Upper lobe of right lung (tissue), 1 donor: Measurements from ENCODE around the gene GPR119. TPM values are rescaled to one million over a fixed set of nuclear protein-coding genes. Genes with fewer than 3 reads are reported as not detected.
"Not testable (repeated sequence)": the region's sequence is repeated elsewhere in the genome, so short reads cannot be mapped to it uniquely, and the experiment has no call there.

Experiments used
- ATAC-seq: fragments of 200-7000 bp; cut with Tn5 transposase; one replicate; pipeline ENCODE4 v1.9.1; 2020; ENCODE audit warnings: mild to moderate bottlenecking, moderate library complexity
- DNase-seq: peaks from one replicate; pipeline ENCODE4 v3.0.0-alpha.2; 2020
- H3K27ac ChIP-seq: fragments of 200-600 bp; one replicate; pipeline ENCODE4 v1.8.0; 2022
- H3K27me3 ChIP-seq: fragments of 200-600 bp; one replicate; pipeline ENCODE4 v1.8.0; 2022; ENCODE audit warnings: mild to moderate bottlenecking
- H3K36me3 ChIP-seq: fragments of 200-600 bp; one replicate; pipeline ENCODE4 v1.8.0; 2022
- H3K4me1 ChIP-seq: fragments of 200-600 bp; one replicate; pipeline ENCODE4 v1.8.0; 2022
- H3K4me3 ChIP-seq: fragments of 200-600 bp; one replicate; pipeline ENCODE4 v1.8.0; 2022; ENCODE audit warnings: mild to moderate bottlenecking
- H3K9me3 ChIP-seq: fragments of 200-600 bp; one replicate; pipeline ENCODE4 v1.8.0; 2022
- CTCF ChIP-seq: fragments of 200-600 bp; IDR thresholded peaks from one replicate; pipeline ENCODE4 v1.8.0; 2022; ENCODE audit warnings: antibody characterized with exemption
- intact Hi-C: fragments of 100-400 bp; cut with DNase I; formaldehyde crosslinking; loops from one replicate; pipeline ENCODE4 v1.11.0; 2022
- long read RNA-seq: library from polyadenylated mRNA; unstranded; transcript quantifications from one replicate; pipeline ENCODE4 v2.0.0, GENCODE V29; 2021
- total RNA-seq: library from RNA; stranded (reverse); fragmentation: NEBNext Ultra II Directional; extraction: Animal tissue kit (Norgen Biotek cat#: 25700); gene quantifications from one replicate; pipeline ENCODE4 v1.2.1, GENCODE V29; 2021
- donor health status: DM: no; HTN: yes; CAD: no; lungs with severe emphysema.

Gene GPR119
- not detected for total RNA-seq
- long read RNA-seq: 0 reads

DNA sequence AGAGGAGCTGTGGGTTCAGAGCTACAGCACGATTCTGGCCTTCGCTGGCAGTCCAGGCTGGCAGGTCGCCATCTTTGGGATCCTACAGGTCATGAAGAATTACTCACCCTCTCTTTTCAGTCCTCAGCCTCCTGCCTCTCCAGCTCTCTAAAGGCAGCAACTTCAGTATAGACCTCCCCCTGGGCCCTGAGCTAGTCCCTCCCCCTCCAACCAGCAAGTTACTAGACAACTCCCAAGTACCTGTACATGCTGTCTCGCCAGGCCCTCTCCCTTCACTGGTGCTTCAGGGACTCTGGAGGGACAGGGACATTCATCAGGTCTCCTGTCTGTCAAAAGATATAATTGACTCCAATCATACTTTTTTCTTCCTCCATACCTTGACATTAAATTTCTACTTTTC is at the start of gene GPR119:
Gene GPR119, minus strand, starts transcription at position 155 of the 400 bp plus-strand sequence. CDS start 227 bp downstream, outside the sequence.
- TF ChIP-seq CTCF: no peak
- ATAC-seq (no peak), DNase-seq (no peak)
- no peaks in the 10 kb centered on the region for H3K36me3 ChIP-seq
- H3K4me3 ChIP-seq: no peak within 1 kb of the TSS
- no peaks in the 10 kb centered on the region for H3K27me3 ChIP-seq
- H3K27ac ChIP-seq: no peak within 1 kb of the TSS
- H3K9me3 ChIP-seq: no peaks in the 10 kb centered on the region
- H3K4me1 ChIP-seq: no peaks in the 10 kb centered on the region
- intact Hi-C loops: no loop called here

DNA sequence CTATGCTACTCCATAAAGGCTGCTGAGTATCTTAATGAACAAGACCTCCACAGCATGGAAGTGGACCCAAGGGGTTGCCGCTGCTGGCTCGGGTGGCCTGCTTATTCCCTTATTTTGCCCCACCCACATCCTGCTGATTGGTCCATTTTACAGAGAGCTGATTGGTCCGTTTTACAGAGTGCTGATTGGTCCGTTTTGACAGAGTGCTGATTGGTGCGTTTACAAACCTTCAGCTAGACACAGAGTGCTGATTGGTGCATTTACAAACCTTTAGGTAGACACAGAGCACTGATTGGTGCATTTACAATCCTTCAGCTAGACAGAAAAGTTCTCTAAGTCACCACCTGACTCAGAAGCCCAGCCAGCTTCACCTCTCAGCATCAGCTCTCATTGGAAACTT is 43.8 kb upstream of the GPR119 start:
- H3K9me3 ChIP-seq, H3K4me1 ChIP-seq, intact Hi-C loops, H3K27me3 ChIP-seq, DNase-seq, ATAC-seq, H3K4me3 ChIP-seq, H3K36me3 ChIP-seq, H3K27ac ChIP-seq: not testable (repeated sequence)

GRCh38 chrX:130426531-130426930 is 41.1 kb upstream of the GPR119 start:
- DNase-seq: no peak
- Histone ChIP-seq H3K27me3 (no peaks in the 10 kb centered on the region), H3K4me1 (no peaks in the 10 kb centered on the region), H3K9me3 (no peaks in the 10 kb centered on the region), H3K4me3 (no peak overlapping the region), H3K27ac (no peak overlapping the region), H3K36me3 (no peaks in the 10 kb centered on the region)
- TF ChIP-seq CTCF: no peak
- intact Hi-C loops: no loop called here
- no peak for ATAC-seq

GRCh38 chrX:130419263-130419662 is 33.8 kb upstream of the GPR119 start:
- H3K27me3 ChIP-seq: no peaks in the 10 kb centered on the region
- TF ChIP-seq CTCF: no peak
- intact Hi-C loops: no loop called here
- H3K27ac ChIP-seq: no peak overlapping the region
- no peaks in the 10 kb centered on the region for H3K36me3 ChIP-seq
- DNase-seq (no peak), ATAC-seq (no peak)
- no peaks in the 10 kb centered on the region for H3K9me3 ChIP-seq
- no peak overlapping the region for H3K4me3 ChIP-seq
- no peaks in the 10 kb centered on the region for H3K4me1 ChIP-seq

DNA sequence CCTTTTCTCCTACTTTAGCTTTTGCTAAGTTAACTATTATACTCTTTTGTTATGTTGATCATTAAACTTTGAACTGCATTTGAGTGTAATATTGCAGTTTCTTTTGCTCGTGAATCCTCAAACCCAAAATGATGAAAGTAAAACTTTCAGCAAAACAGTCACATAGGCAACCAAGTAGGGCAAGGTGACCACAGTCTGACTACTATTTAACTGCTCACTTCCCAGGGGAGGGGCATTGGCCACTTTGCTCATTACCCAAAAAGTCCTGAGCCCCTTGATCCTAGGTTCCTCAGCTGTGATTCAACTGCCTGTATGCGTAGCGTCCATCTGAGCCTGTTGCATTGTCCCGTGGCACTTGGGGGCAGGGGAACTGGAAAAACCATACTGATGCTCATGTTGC is 33.3 kb upstream of the GPR119 start:
- no peaks in the 10 kb centered on the region for H3K36me3 ChIP-seq
- no peaks in the 10 kb centered on the region for H3K9me3 ChIP-seq
- TF ChIP-seq CTCF: no peak
- no peaks in the 10 kb centered on the region for H3K27me3 ChIP-seq
- no peak for DNase-seq
- H3K4me1 ChIP-seq: no peaks in the 10 kb centered on the region
- no peak overlapping the region for H3K4me3 ChIP-seq
- ATAC-seq: no peak
- H3K27ac ChIP-seq: no peak overlapping the region
- intact Hi-C loops: no loop called here

GRCh38 chrX:130418066-130418465 is 32.6 kb upstream of the GPR119 start:
- TF ChIP-seq CTCF: no peak
- Histone ChIP-seq H3K4me1 (no peaks in the 10 kb centered on the region), H3K4me3 (no peak overlapping the region), H3K27me3 (no peaks in the 10 kb centered on the region), H3K9me3 (no peaks in the 10 kb centered on the region), H3K27ac (no peak overlapping the region), H3K36me3 (no peaks in the 10 kb centered on the region)
- ATAC-seq (no peak), DNase-seq (no peak)
- intact Hi-C loops: no loop called here
